C1 segment of cervical spinal cord (tissue), 14 donors: ENCODE data around the gene TAS1R3.

Experiments
- DNase-seq, 14 donors: peaks; one replicate each; lab custom pipeline; 2025; lab: John Stamatoyannopoulos, UW

Gene TAS1R3

DNA sequence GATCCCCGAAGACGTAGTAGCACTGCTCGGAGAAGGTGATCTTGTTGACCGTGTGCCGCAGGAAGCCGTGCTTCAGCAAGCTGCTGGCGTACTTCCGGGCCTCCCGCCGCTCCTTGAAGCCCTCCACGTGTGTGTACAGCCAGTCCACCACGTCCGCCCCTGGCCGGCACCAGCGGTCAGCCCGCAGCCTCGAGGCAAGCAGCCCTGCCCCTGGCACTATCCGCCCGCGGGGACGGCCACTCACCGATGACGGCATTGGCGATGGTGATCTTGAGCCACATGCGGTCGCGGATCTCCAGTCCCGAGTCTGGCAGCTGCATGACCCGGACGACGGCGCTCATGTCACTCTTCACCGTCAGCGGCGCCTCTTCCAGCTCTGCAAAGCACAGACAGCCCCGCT lies 7.2 kb downstream of the TAS1R3 start:
- no peak for DNase-seq

DNA sequence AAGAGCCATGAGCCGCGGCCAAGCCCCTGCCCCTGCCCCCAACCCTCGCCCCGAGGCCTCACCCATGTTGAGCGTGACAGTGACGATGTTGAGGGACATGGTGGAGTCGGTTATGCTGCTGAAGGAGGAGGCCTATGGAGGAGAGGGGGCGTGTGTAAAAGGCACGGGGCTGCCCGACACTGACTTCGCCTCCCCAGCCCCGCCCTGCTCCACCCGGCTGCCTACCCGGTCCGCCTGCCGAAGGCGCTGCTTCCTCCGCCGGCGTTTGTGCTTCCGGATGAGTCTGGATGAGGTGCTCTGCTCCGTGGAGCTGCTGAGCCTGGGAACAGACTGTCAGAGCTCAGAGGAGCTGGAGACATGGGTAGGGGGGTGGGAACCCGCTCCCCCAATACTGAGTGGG lies 9.1 kb downstream of the TAS1R3 start:
- no peak for DNase-seq

DNA sequence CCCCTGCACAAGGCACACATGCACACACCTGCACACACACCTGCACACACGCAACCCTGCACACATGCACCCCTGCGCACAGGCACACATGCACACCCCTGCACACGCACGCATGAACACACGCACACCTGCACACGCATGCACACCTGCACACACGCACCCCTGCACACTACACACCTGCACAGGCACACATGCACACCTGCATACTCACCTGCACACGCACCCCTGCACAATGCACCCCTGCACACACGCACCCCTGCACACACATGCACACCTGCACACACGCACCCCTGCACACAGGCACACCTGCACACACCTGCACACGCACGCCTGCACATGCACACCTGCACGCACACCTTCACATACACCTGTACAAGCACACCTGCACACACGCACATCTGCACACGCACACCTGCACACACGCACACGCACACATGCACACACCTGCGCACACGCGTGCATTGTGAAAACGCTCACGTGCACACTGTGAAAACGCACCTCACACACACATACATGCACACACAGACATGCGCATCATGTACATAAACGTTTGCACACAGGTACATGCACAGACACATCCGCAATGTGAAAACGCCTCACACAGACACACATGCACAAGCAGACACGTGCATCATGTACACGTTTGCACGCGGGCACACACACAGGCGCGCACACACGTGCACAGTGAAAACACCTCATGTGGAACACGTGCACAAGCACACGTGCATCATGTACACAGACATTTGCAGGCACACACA lies 9.9 kb downstream of the TAS1R3 start:
- no peak for DNase-seq

DNA sequence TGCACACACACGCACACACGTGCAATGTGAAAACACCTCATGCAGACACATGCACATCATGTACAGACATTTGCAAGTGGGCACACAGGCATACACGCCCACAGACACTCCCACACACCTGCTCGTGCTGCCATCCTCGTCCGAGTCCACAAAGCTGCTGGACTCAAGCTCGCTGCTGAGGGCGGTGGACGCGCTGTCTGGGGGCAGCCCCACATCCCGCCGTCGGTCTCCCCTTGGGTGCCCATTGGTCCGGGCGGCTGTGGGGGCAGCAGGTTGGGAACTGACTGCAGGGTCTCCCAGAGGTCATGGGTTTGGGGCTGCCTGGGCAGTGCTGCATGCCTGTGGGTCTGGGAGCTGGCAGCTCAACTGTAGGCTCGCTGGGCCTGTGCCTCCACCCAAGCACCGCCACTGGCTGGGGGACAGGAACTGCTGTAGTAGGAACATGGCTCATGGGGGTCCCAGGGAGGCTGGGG lies 10.5 kb downstream of the TAS1R3 start:
- DNase-seq: no peak

DNA sequence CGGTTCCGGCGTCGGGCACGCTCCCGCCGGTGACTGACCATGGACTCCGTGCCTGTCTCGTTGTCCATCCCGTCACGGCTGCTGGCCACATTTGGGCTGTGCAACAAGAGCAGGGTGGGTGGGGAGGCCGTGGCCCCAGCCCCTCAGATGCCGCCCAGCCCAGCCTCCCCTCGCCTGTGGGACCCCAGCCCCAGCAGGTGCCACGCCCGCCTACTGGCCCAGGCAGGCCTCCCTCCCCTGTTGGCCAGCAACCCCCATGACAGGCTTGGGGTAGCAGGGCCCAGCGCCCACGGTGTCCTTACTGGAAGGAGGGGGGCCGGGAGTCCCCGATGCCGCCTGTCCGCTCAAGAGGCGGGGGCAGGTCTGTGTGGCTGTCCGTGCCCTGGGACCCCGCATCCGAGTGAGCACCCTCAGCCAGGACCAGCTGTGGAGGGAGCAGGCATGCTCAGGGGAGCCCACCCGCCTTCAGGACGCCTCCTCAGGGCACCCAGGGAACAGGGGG lies 11.0 kb downstream of the TAS1R3 start:
- no peak for DNase-seq

DNA sequence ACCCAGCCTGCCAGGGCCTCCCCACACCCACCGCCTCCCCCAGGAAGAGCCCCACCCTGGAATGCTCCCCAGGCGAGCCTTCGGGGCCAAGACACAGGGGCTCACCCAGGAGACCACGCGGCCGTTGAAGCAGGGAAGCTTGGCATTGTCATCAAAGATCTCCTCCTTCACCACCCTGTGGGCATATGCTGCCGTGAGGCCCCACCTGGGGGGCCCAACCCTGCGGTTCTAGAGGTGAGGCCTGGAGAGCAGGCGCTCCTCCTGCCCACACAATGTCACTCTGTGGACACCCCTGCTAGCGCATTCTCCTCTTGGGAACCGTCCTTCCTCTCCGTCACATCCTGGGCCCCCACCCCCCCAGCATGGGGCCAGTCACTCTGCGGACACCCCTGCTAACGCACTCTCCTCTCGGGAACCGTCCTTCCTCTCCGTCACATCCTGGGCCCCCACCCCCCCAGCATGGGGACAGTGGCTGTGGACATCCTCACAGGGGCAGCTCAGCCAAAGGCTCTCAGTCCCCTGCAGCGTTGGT lies 11.6 kb downstream of the TAS1R3 start:
- DNase-seq: no peak

DNA sequence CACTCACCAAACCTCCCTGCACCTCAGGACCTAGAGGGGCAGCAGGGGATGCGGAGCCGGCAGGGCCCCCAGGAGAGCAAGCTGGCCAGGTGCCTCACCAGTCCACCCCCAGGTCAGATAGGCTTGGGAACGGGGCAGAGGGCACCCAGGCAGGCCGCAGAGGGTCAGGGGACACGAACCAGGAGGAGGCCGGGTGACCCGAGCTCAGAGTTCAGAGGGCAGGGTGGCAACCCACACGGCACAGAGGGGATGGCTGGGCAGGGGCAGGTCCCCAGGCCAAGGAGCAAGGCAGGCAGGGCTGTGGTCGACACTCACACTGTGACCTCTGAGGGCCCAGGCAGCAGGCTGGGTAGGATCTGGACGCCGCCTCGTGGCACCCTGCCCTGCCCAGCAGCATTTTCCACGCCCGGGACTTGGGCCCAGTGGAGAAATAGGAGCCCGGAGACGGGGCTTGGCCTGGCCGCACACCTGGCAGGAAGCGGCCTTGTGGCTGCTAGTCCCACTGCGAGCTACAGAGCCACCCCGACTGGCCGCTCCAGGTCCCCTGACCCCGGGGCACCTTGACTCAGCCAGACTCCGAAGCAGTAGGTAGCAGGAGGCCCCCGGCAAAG lies 12.8 kb downstream of the TAS1R3 start:
- no peak for DNase-seq

DNA sequence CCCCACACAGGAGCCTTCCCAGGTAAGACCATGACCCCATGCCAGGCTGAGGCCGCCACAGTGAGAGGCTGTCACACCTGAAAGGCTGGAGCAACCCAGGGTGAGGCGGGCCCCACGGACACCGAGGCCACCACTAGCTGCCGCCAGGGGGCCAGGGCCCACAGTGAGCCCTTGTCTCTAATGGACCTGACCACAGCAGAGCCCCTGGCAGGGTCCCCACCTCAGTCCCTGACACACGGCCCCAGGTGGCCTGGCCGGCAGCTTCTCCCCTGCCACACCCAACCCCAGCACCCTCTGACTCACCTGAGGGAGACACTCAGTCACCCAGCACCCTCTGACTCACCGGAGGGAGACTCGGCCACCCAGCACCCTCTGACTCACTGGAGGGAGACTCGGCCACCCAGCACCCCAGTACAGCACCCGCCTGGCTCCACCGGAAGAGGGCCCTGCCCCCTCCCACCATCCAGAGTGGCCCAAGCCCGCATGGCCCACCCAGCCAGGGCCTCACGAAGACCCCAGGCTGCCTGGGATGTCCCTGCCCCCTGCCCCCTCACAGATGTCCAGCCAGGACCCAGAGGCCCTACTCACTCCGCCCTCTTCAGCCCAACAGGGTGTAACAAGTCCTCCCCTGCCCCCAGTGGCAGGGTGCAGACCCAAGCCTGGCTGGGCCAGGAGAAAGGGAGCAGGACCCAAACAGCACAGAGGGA lies 13.7 kb downstream of the TAS1R3 start:
- no peak for DNase-seq

DNA sequence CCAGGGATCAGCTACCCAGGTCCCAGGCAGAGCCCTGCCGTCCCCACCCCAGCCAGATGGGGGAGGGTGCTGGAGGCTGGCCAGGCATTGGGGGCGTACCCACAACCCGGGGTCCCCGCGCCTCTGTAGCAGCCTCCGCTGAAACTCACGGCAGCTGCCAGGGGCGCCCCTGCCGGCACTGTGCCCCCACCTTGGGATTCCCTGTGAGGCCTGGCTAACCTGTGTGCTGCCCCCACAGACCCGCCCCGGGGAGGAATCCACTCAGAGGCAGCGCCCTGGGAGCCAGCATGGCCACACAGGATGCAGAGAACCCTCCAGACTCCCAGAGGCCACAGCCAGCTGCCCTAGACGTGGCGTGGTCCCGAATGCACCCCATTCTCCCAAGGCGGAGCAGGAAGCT lies 14.3 kb downstream of the TAS1R3 start:
- no peak for DNase-seq

DNA sequence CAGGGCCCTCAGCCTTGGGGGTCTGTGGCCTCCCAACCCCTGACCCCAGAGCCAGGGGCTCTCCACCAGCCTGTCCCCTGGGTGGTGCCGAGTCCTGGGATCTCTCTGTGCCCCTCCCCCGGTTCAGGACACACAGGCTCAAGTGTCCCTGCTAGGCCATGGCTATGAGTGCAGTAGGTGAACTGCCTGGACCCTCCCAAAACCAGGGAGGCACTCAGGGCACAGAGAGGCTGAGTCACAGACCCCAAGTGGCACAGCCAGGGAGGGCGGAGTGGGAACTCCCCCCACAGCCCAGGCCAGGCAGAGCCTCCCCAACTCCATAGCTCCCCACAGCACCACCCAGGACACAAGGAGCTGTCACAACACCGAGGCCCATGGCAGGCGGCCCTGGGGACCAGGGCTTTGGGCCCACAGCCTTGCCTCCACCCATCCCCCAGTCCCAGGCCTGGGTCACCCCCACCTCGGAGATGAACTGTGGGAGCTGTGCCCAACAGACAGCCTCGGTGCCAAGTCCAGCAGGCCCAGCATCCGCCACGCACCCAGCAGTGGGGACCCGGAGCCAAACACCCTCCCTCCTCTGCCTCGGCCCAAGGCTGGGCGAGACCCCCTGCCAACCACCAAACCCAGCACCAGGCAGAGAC lies 14.9 kb downstream of the TAS1R3 start:
- peak in 1 of 14 donors; percentile 25 for DNase-seq

DNA sequence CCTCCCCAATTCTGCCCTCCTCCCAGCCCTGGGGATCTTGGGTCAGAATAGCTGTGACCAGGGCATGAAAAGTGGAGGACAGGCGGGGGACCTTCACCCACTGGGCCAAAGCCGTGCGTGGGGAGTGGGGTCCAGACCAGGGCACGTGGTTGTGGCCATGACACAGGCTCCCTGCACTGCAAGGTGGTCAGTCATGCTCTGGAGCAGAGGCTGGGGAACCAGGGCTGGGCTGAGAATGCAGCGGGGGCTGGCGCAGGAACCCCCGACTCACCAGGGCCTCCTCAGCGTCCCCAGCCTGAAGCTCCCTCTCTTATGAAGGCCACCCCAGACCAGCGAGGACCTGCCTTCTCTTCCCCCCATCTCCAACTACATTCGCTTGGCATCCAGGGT lies 15.4 kb downstream of the TAS1R3 start:
- no peak for DNase-seq

DNA sequence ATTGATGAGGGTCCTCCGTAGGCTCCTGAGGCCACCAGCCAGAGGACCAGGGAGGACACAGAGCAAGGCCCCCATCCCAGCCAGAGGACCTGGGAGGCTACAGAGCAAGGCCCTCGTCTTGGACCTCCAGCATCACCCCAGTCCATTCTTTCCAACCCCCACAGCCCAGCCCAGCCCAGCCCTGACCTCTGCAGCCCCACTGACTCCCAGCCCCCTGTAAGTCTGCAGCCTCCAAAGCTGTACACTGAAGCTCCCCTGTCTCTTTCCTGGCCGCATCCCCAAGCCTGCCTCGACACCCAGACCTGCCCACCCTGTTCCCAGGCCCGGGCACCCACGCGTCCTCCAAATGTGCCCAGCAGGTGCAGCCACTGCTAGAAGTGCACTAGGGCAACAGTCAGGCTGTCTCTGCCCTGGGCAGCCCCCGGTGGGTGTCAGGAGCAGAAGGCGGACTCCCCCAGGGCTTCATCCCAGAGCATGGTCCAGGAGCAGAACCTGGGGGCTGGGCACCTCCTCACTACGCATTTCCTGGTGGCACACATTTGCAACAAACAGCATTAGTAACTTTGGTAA lies 16.0 kb downstream of the TAS1R3 start:
- no peak for DNase-seq

DNA sequence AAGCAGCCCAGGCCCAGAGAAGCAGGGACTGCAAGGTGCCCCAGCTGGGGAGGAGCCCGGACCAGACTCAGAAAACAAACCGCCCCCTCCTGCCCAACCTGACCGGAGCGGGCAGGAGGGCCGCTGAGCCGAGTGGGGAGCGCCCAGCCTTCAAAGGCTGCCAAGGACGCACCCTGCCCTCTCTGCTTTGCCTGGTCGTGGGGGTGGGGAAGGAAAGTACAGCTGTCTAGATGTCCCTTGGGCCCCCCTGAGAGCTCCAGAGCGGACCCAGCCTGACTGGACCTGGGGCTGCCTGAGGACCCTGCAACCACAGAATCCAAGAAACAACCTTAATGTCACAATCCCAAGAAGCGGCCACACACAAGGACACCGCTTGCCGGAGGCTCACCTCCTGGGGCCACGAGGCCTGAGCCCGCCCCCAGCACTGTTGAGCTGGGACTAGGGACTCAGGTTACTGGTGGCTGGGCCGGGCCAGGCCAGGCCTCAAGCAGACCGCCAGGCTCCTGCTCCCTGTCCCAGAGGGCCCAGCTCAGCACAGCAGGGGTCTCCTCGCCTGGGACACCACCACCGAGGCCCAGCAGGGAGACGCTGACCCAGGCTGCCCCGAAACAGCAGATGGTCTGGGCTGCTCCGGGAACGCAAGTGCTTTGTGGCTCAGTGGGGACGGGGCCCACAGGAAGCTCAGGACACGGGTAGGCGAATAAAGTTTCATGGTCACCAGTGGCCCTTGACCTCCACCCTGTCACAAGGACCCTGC lies 16.8 kb downstream of the TAS1R3 start:
- DNase-seq: no peak

DNA sequence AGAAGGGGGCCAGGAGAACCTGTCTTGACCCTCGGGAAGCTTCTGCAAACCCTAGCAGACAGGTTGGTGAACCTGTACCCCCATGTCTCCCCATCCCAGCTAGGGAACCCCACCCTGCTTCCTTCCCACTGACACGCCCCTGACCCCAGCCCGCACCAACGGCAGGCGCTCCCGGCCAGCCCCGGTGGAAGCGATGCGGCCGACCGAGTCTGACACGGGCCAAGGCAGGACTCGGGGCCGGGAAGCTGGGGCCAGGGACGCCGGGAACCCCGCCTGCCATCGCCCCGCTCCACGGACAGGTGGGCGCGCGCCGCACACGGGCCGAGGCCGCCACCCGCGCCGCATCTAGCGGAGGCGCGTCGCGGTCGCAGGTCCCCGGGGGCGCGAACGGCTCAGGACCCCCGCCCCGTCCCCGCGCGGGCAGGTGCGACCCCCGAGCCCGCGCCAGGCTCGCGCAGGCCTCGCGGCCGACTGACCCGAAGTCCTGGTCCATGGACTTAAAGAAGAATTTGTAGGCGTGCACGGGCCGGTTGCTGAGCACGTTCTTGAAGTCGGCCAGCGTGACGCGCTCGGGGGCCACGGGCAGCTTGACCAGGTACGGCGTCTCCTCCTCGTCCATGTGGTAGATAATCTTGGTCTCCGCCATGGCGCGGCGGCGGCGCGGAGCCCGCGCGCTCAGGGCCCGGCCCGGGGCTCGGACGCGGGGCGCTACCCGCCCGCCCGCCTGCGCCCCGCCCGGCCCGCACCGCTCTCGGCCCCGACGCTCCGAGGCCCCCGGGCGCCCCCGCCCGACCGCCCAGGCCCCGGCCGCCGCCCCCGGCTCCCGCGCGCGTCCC lies 17.6 kb downstream of the TAS1R3 start:
- DNase-seq: peak in 1 of 14 donors; percentile 47

DNA sequence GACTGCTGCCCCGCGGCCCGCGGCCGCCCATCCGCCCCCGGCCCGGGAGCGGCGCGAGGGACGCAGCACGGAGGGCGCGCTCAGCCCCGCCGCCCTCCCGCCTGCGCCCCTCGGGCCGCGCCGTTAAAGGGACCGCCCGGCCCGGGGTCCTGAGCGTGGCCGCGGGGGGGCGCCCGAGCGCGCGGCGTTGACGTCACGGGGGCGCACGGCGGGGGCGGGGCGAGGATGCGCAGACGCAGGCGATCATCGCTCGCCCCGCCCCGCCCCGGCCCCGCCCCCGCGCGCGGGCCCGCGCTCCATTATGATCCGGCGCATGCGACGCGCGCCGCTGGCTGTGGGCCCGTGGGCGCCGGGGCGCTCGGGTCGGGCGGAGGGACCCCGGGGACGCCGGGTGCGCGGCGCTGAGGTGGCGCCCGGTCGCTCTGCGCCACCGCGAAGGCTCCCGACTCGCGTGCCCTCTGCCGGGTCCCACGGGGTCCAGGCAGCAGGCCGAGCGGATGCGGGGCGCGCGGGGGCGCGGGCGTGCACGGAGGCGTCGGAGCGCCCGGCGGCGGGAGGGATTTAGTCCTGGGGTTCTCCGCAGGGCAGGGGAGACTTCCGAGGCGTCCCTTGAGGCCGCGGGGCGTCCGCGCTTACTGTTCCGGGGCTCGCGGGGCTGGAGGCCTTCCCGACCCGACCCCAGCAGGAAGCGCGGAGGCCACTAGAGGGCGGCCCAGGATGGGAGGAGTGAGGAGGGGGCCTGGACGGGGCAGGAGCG lies 18.4 kb downstream of the TAS1R3 start, which contains the start of gene DVL1:
TSS of gene DVL1 (minus strand) at position 163 of the 757 bp plus-strand sequence. CDS start 353 bp downstream, outside the sequence.
- peak in 10 of 14 donors; percentile 26 to 79 (median 54) for DNase-seq

DNA sequence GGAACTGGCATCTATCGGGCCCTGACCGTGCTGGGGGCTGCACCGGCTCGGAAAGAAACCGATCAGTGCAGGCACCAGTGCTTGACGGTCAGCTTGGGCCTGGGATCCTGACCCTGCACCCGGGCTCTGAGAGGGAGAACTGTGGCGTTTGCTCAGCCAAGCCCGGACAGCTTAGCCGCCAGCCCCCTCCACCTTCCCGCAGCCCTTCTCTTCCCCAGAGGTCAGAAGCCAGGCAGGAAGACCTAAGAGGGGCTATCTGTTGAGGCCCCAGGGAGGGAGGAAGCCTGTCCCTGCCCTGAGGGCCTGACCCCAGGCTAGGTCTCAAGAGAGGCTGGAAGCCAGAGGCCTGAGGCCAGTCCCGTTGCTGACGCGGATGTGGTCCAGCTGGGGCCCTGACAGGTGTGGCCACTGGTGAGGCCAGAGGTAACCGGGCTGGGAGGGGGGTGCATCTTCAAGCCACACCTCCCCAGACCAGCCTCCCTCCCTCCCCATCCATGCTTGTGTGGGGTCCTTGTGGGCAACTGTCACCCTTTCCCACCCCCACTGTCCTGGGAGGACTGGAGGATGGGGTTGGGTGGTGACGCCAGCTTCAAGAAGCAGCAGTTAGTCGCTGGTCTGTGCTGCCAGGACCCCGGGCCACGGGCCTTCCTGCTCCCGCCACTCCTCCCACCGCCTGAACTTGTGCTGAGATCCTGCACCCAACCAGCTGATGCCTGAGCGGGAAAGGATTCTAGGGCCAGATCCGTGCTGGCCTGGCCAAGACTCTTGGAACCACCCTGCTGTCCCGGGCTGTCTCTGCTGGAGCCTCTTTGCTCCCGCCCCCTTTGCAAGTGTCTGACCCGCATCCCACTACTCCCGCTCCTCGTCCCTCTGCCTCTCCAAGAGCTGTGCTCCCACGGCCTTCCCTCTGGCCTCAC lies 20.7 kb downstream of the TAS1R3 start:
- DNase-seq: peak in 1 of 14 donors; percentile 53

DNA sequence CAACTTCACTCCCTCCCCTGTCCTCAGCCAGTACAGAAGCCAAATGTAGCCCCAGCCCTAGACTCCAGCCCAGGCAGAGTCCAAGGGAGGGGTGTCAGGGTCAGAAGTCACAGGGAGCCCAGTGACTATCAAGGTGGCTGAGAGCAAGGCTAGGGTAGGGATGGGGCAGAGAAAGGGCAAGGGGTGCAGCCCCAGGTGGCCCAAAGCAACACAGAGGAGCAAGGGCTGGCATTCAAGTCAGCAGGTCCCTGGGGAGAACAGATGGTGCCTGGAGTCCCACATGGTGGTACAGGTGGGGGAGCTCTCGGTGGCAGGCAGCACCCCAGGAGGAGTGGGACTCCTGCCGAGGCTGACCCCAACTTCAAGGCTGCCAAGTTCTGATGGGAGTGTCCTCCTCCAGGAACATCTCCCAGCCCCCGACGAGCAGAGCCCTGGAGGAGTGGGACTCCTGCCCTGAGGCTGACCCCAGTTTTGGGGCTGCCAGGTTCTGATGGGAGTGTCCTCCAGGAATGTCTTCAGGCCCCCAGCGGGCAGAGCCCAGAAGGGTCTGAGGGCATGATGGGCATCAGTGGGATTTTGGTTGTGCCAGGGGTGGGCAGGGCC lies 21.8 kb downstream of the TAS1R3 start:
- DNase-seq: no peak
